Panc1 (cell line): ENCODE data around the gene F11. TPM values are rescaled to one million over a fixed set of nuclear protein-coding genes. Genes with fewer than 3 reads are reported as not detected.
"Not testable (repeated sequence)": the region's sequence is repeated elsewhere in the genome, so short reads cannot be mapped to it uniquely, and the experiment has no call there.

Experiments used
- ATAC-seq: fragments of 200-7000 bp; cut with Tn5 transposase; 2 replicates; pipeline ENCODE4 v1.9.1; 2020; ENCODE audit warnings: mild to moderate bottlenecking, moderate library complexity
- BruUV-seq: library from RNA; stranded (reverse); fragments of 400-500 nt; replicated peaks from 2 replicates; lab custom pipeline; 2021; lab: Mats Ljungman, UMichigan
- CTCF ChIA-PET: fragments of 300-600 bp; sonication (Branson Sonifier 250); formaldehyde crosslinking; loops from one replicate; lab custom pipeline; 2022; ENCODE audit warnings: antibody characterized with exemption; lab: Charles Lee
- POLR2A ChIA-PET: fragments of 300-600 bp; sonication (Branson Sonifier 250); formaldehyde crosslinking; loops from one replicate; lab custom pipeline; 2022; ENCODE audit warnings: antibody characterized with exemption; lab: Charles Lee
- DNase-seq: peaks from one replicate; pipeline ENCODE4 v3.0.0-alpha.2; 2010; ENCODE audit warnings: low read depth, low spot score
- H3K27ac ChIP-seq: 2 replicates; pipeline ENCODE4 v1.5.1; 2011; ENCODE audit warnings: mild to moderate bottlenecking, low read length, inconsistent platforms
- H3K27me3 ChIP-seq: fragments of 200-500 bp; sonication (Bioruptor generic); 2 replicates; pipeline ENCODE4 v1.6.0; 2014; ENCODE audit warnings: low read length, inconsistent platforms; ENCODE audit not compliant: control insufficient read depth, insufficient read depth
- H3K36me3 ChIP-seq: fragments of 200-500 bp; sonication (Bioruptor generic); 2 replicates; pipeline ENCODE4 v1.5.1; 2014; ENCODE audit warnings: inconsistent platforms, mild to moderate bottlenecking, low read length, moderate library complexity; ENCODE audit not compliant: control insufficient read depth, insufficient read depth
- H3K4me1 ChIP-seq: 2 replicates; pipeline ENCODE4 v1.5.1; 2011; ENCODE audit warnings: inconsistent platforms, mild to moderate bottlenecking, low read length, moderate library complexity; ENCODE audit not compliant: control insufficient read depth, insufficient read depth
- H3K4me3 ChIP-seq, 2 experiments: 2 replicates each; pipeline ENCODE4 v1.5.1; 2011 to 2012; ENCODE audit warnings: low read depth in 2 of 2, low read length in 2 of 2, mild to moderate bottlenecking in 2 of 2, inconsistent platforms in 1 of 2, moderate library complexity in 1 of 2
- H3K9me3 ChIP-seq: fragments of 200-500 bp; sonication (Bioruptor generic); 2 replicates; pipeline ENCODE4 v1.5.1; 2014; ENCODE audit warnings: low read depth, mild to moderate bottlenecking, inconsistent platforms, low read length, moderate library complexity; ENCODE audit not compliant: control insufficient read depth, insufficient read depth
- CTCF ChIP-seq: fragments of 450-650 bp; IDR thresholded peaks from 2 replicates; pipeline ENCODE4 v1.5.1; 2017; ENCODE audit warnings: mild to moderate bottlenecking
- POLR2AphosphoS5 ChIP-seq: IDR thresholded peaks from 2 replicates; pipeline ENCODE4 v1.6.1; 2012; ENCODE audit warnings: mild to moderate bottlenecking, low read depth, low read length, moderate library complexity
- REST ChIP-seq, 2 experiments: IDR thresholded peaks; 2 replicates each; pipeline ENCODE4 v1.6.1; 2011 to 2012; ENCODE audit warnings: low read depth in 2 of 2, control low read depth in 1 of 2, low read length in 1 of 2, mild to moderate bottlenecking in 1 of 2, moderate library complexity in 1 of 2; ENCODE audit not compliant: insufficient read depth in 1 of 2
- SIN3A ChIP-seq: IDR thresholded peaks from 2 replicates; pipeline ENCODE4 v1.6.1; 2012; ENCODE audit warnings: low read depth, mild to moderate bottlenecking, low read length, moderate library complexity, borderline replicate concordance; ENCODE audit not compliant: insufficient read depth
- TCF7L2 ChIP-seq: IDR thresholded peaks from 2 replicates; pipeline ENCODE4 v1.6.1; 2011; ENCODE audit warnings: mild to moderate bottlenecking, low read depth, low read length, inconsistent platforms
- in situ Hi-C: cut with HindIII; loops from 2 replicates; pipeline ENCODE4 v1.10.0; 2016; ENCODE audit warnings: low sequenced_read_pairs, low pct_unique_long_range_greater_than_20kb
- intact Hi-C: fragments of 100-400 bp; cut with micrococcal nuclease; formaldehyde crosslinking; loops from one replicate; pipeline ENCODE4 v1.10.0; 2022; ENCODE audit not compliant: unreplicated experiment
- total RNA-seq: library from RNA; stranded (reverse); gene quantifications from one replicate; pipeline ENCODE4 v1.2.1, GENCODE V29; 2021; ENCODE audit not compliant: unreplicated experiment

The F11 gene
- total RNA-seq, 1 experiment from 2014 or later, result not detected

GRCh38 chr4:186240848-186241491 lies 25.0 kb upstream of the F11 start:
- ATAC-seq (no peak), DNase-seq (no peak)
- no peak overlapping the region for H3K4me3 ChIP-seq
- ChIA-PET POLR2A (no interaction called here), CTCF (no interaction called here)
- intact Hi-C loops, result no loop called here
- TF ChIP-seq REST (IDR thresholded peaks at IDR 0.05; ENCODE audit: insufficient read depth in 1 of 2, low read depth in 2 of 2, low read length in 1 of 2), result no peak
- no peak for TF ChIP-seq SIN3A
- no peak for TF ChIP-seq TCF7L2
- no peak for TF ChIP-seq CTCF
- TF ChIP-seq POLR2AphosphoS5, result no peak
- in situ Hi-C loops, result no loop called here
- H3K36me3 ChIP-seq, result no peaks in the 10 kb centered on the region
- H3K4me1 ChIP-seq, result no peaks in the 10 kb centered on the region
- no peaks in the 10 kb centered on the region for H3K27me3 ChIP-seq
- no peaks in the 10 kb centered on the region for H3K9me3 ChIP-seq
- no peak overlapping the region for H3K27ac ChIP-seq
- BruUV-seq, result no TSS peak

GRCh38 chr4:186241616-186242015 lies 24.4 kb upstream of the F11 start:
- Histone ChIP-seq H3K27ac (no peak overlapping the region), H3K27me3 (no peaks in the 10 kb centered on the region), H3K9me3 (no peaks in the 10 kb centered on the region), H3K36me3 (no peaks in the 10 kb centered on the region), H3K4me3 (no peak overlapping the region), H3K4me1 (no peaks in the 10 kb centered on the region)
- CTCF ChIA-PET, result no interaction called here
- DNase-seq (no peak), ATAC-seq (no peak)
- BruUV-seq, result no TSS peak
- intact Hi-C loops (no loop called here), in situ Hi-C loops (no loop called here)
- POLR2A ChIA-PET, result no interaction called here
- TF ChIP-seq REST (IDR thresholded peaks at IDR 0.05; ENCODE audit: insufficient read depth in 1 of 2, low read depth in 2 of 2, low read length in 1 of 2), result no peak
- TF ChIP-seq POLR2AphosphoS5, result no peak
- no peak for TF ChIP-seq TCF7L2
- TF ChIP-seq SIN3A, result no peak
- TF ChIP-seq CTCF, result no peak

GRCh38 chr4:186242031-186242430 lies 24.0 kb upstream of the F11 start:
- H3K27me3 ChIP-seq, POLR2A ChIA-PET, H3K27ac ChIP-seq, BruUV-seq, H3K4me3 ChIP-seq, in situ Hi-C loops, CTCF ChIA-PET, DNase-seq, ATAC-seq, H3K4me1 ChIP-seq, H3K36me3 ChIP-seq, H3K9me3 ChIP-seq, intact Hi-C loops: not testable (repeated sequence)
